Lower leg skin (tissue), 4 donors: ENCODE data around the gene INPP5D. TPM values are rescaled to one million over a fixed set of nuclear protein-coding genes. Genes with fewer than 3 reads are reported as not detected.

Experiments used
- DNase-seq, 2 donors: peaks; one replicate each; pipeline ENCODE4 v3.0.0-alpha.2; 2019; ENCODE audit warnings: low spot score in 2 of 2
- H3K4me3 ChIP-seq: fragments of 200-600 bp; sonication (generic); 2 replicates; pipeline ENCODE4 v1.5.1; 2017; ENCODE audit warnings: mild to moderate bottlenecking, low read depth; ENCODE audit not compliant: poor library complexity, severe bottlenecking
- POLR2A ChIP-seq, 2 donors: fragments of 450-650 bp; IDR thresholded peaks; one replicate each; pipeline ENCODE4 v1.6.1; 2016 to 2017; ENCODE audit warnings: antibody characterized with exemption in 2 of 2, mild to moderate bottlenecking in 1 of 2, moderate library complexity in 1 of 2
- WGBS, 2 donors: methylation state at CpG; one replicate each; pipeline ENCODE4 v1.1.5; 2018; 5-methylcytosine and 5-hydroxymethylcytosine counted together
- intact Hi-C: fragments of 100-400 bp; cut with DNase I; formaldehyde crosslinking; loops from one replicate; pipeline ENCODE4 v1.15.0; 2023; ENCODE audit warnings: low total_unique reads
- total RNA-seq, 4 donors: library from RNA; depleted of rRNA; stranded (reverse); fragments of >200 nt; gene quantifications; one replicate each; pipeline ENCODE4 v1.1.0, GENCODE V29; 2016
- TF ChIP-seq, protein P1 (sequence below), 3 donors: fragments of 450-650 bp; IDR thresholded peaks; one replicate each; pipeline ENCODE4 v1.5.1; 2016; ENCODE audit warnings: antibody characterized with exemption in 3 of 3, mild to moderate bottlenecking in 3 of 3, moderate library complexity in 2 of 3

The INPP5D gene
- total RNA-seq, 4 donors from 2014 or later: 8.6 to 15.0 (median 13.0) TPM

- intact Hi-C loops: loop anchor here (5.0 kb wide), 1 partner anchor 613 kb away; the partner anchor contains the start of gene UGT1A6
- WGBS, 2 donors: 62 to 69% methylated on average over 10 of the region's 10 CpGs
- TF ChIP-seq, protein P1, sequence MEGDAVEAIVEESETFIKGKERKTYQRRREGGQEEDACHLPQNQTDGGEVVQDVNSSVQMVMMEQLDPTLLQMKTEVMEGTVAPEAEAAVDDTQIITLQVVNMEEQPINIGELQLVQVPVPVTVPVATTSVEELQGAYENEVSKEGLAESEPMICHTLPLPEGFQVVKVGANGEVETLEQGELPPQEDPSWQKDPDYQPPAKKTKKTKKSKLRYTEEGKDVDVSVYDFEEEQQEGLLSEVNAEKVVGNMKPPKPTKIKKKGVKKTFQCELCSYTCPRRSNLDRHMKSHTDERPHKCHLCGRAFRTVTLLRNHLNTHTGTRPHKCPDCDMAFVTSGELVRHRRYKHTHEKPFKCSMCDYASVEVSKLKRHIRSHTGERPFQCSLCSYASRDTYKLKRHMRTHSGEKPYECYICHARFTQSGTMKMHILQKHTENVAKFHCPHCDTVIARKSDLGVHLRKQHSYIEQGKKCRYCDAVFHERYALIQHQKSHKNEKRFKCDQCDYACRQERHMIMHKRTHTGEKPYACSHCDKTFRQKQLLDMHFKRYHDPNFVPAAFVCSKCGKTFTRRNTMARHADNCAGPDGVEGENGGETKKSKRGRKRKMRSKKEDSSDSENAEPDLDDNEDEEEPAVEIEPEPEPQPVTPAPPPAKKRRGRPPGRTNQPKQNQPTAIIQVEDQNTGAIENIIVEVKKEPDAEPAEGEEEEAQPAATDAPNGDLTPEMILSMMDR (IDR thresholded peaks at IDR 0.05): no peak
- no peak for TF ChIP-seq POLR2A (IDR thresholded peaks at IDR 0.05)
- H3K4me3 ChIP-seq: no peak overlapping the region
- peak in 1 of 2 donors; percentile 57 for DNase-seq
These were observed 19.3 kb downstream of the INPP5D start for GRCh38 chr2:233079473-233079877.

DNA sequence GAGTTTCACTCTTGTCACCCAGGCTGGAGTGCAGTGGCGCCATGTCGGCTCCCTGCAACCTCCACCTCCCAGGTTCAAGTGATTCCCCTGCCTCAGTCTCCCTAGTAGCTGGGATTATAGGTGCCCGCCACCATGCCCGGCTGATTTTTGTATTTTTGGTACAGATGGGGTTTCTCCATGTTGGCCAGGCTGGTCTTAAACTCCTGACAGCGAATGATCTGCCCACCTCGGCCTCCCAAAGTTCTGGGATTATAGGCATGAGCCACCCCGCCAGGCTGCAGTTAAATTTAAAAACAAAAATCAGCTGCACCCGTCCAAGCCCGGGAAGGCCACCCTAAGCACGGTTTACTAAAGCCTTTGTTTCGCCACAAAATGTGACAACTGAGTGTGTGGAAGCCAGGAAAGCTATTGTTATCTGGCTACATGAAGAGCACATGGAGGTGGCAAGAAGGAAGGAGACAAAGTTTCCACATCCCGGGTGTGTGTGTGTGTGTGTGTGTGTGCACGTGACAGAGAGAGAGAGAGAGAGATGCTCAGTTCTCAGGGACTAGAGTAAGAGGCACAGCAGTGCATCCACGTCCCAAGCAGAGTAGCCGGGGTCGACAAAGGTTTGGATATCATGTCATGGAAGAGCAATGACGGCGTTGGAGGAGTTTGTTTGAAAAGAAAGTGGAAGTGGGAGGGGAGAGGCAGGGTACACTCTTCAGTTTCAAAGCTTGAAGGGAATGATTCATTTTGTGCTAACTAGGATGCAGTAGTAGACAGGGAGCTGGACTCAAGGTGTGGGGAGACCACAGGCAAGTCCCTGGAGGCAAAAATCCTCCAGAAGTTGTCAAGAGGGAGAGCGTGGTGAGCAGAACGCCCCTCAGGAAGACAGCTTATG is 20.1 kb downstream of the INPP5D start:
- WGBS, 2 donors: 81 to 86% methylated on average over 20 of the region's 20 CpGs
- DNase-seq: peak in 1 of 2 donors; percentile 77
- intact Hi-C loops: loop anchor here (5.0 kb wide), 1 partner anchor 612 kb away; the partner anchor contains the start of gene UGT1A6
- no peak overlapping the region for H3K4me3 ChIP-seq
- TF ChIP-seq POLR2A (IDR thresholded peaks at IDR 0.05): no peak
- TF ChIP-seq, protein P1 (IDR thresholded peaks at IDR 0.05): no peak

GRCh38 chr2:233080836-233081229 is 20.7 kb downstream of the INPP5D start:
- peak in 1 of 2 donors; percentile 68 for DNase-seq
- no peak overlapping the region for H3K4me3 ChIP-seq
- TF ChIP-seq, protein P1 (IDR thresholded peaks at IDR 0.05): no peak
- intact Hi-C loops: no loop called here
- 89 to 91% methylated on average over 11 of the region's 11 CpGs for WGBS, 2 donors

- TF ChIP-seq POLR2A (IDR thresholded peaks at IDR 0.05): no peak
- TF ChIP-seq, protein P1 (IDR thresholded peaks at IDR 0.05): no peak
- 74 to 79% methylated on average over 9 of the region's 9 CpGs for WGBS, 2 donors
- H3K4me3 ChIP-seq: no peak overlapping the region
- DNase-seq: no peak
- intact Hi-C loops: no loop called here
These were observed 21.1 kb downstream of the INPP5D start for GRCh38 chr2:233081232-233081730.

DNA sequence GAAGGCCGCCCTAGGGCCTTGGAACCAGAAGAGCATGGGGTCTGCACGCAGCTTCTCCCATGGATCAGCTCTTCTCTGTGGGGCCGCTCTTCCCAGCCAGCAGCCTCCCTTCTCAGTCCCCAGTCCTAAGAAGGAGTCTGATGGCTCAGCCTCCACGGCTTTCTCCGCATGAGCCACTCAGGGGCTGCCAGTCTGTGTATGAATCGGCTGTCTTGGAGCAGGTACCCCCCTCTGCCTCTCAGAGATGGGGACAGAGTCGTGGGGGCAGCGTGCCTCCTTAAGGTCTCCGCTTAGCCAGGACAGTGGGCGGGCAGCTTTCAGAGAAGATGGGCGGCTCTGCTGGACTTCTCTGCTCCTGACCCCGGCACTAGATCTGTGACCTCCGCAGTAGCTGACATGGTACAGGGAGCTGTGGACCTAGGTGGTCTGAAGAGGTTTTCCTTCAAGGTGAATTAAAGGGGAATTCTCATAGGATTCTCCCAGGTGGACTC is 21.6 kb downstream of the INPP5D start:
- 85 to 87% methylated on average over 11 to 13 of the region's 13 CpGs for WGBS, 2 donors
- DNase-seq: peak in 1 of 2 donors; percentile 82
- TF ChIP-seq POLR2A (IDR thresholded peaks at IDR 0.05): no peak
- TF ChIP-seq, protein P1 (IDR thresholded peaks at IDR 0.05): no peak
- H3K4me3 ChIP-seq: no peak overlapping the region
- intact Hi-C loops: no loop called here
